ENCODE measurements around the gene CTCF. TPM values are rescaled to one million over a fixed set of nuclear protein-coding genes. Genes with fewer than 3 reads are reported as not detected.

Gene CTCF
- total RNA-seq, 1 donor from 2014 or later = 31.1 TPM

DNA sequence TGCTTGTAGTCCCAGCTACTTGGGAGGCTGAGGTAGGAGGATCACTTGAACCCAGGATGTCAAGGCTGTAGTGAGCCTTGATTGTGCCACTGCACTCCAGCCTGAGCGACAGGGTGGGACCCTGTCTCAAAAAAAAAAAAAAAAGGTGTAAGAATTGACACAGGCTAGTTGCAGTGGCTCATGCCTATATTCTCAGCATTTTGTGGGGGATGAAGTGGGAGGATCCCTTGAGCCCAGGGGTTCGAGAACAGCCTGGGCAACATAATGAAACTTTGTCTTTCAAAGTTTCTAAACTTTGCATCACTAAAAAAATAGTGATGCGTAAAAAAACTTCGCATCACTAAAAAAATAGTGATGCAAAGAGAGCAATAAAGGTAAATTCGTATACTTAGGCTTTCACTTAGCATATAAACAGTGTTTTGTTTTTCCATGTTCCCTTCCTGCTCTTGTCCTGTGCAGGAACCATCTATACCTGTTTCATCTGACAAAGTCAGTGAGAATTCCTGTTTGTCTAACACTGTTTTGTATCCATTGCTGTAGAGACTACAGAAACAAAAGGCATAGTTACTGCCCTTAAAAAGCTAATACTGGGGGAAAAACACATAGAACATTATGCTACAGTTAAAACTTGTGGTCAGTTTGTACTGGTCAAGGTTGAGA lies 32.1 kb downstream of the CTCF start:
- DNase-seq (ENCODE audit: low spot score) = no peak

DNA sequence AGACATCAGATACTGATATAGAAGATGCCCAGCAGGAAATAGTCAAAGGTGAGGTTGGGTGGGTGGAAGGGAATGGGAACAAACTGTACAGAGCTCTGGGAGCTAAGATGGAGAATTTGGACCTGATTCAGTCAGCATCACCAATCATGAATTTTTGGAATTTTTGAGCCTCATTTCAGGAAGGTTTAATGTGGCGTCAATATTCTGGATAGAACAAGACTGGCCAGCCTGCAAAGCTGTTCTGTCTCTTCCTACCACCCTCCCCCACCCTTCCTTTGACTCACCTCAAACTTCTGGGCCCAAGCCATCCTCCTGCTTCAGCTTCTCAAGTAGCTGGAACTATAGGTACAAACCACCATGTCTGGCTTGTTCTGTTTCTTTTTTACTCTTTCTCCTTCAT lies 32.6 kb downstream of the CTCF start:
- peak; percentile 17 for DNase-seq (ENCODE audit: low spot score)

DNA sequence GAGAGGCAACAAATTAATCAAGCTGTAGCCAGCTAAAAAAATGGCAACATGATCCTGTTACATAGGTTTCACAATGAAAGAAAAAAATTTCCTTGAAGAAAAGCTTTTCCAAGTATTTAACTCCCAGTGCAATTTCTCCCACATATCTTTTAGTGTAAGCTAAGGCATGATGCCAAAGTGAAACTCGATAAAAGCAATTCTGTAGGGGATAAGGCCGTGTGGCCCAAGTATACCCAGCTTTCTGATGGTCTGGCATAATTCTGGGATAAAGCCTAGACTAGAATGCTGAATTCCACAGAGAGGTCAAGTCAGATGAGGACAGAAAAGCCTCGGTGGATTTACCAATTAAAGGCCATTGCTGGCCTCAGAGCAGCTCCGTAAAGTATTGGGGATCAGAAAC lies 36.2 kb downstream of the CTCF start:
- peak; percentile 42 for DNase-seq (ENCODE audit: low spot score)

DNA sequence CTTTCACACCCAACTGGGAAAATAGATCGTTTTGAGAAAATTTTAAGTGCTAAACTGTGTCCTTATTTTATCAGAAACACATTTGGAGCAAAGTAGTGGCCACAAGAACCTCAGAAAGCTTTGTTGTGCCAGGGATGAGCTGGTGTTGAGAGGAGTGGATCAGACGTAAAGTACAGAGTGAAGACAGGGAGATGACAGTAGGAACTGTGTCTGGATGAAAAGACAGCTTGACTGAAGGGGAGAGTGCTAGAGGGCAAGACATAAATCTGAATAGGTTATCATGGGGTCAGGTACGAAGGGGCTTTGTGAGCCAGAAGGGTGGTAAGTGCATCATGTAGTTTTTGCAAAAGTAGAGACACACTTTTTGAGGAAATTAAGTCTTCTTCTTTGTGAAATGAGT lies 43.3 kb downstream of the CTCF start:
- DNase-seq (ENCODE audit: low spot score) = no peak

DNA sequence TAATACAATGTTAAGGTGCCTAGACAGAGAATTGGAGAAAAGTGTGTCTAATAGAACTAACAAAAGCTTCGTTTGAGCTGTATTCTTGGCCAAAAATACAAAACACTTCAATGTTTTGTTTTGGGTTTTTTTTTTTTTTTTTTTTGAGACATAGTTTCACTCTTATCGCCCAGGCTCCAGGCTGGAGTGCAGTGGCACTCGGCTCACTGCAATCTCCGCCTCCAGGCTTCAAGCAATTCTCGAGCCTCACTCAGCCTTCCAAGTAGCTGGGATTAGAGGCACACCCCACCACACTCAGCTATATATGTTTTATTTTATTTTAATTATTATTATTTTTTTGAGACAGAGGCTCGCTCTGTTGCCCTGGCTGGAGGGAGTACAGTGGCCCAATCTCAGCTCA lies 44.3 kb downstream of the CTCF start:
- DNase-seq (ENCODE audit: low spot score) = peak; percentile 9

DNA sequence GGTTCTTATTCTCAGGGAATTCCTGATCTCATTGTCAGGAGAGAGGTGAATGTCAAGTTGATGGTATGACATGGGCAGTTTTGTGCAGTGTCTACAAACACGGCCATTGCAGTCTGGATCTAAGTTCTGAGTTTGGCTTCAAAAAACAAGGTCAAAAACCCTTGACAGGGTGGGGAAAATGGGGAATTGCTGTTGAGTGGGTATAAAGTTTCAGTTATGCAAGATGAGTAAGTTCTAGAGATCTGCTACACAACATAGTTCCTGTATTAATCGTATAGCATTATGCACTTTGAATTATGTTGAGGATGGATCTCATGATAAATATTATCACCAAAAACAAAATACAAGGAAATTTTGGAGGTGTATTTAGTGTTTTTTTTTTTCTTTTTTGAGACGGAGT lies 46.0 kb downstream of the CTCF start:
- no peak for DNase-seq (ENCODE audit: low spot score)

DNA sequence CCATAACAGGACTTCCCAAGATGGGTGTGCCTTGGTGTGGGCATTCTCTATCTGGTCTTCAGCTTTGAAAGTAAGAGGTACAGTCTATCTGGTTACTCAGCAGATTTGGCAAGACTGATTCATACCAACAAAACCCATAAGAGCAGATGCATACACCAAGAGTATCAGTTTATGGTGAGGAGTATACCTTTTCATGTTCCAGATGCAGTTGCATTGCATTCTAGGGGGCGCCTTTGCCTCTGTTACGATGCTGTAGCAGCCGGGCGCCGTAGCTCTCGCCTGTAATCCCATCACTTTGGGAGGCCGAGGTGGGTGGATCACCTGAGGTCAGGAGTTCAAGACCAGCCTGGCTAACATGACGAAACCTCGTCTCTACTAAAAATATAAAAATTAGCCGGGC lies 51.5 kb downstream of the CTCF start:
- DNase-seq (ENCODE audit: low spot score) = no peak

DNA sequence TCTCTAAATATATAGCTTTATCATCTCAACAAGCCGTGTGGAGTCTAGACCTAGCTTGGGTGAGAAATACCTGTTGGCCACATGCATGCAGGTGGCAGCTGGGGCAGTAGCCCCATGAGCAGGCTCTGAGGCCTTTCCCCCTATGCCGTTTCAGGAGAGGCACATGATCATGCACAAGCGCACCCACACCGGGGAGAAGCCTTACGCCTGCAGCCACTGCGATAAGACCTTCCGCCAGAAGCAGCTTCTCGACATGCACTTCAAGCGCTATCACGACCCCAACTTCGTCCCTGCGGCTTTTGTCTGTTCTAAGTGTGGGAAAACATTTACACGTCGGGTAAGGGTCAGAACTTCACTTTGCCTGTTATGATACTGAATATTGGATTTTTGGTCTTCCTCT lies 65.9 kb downstream of the CTCF start:
- DNase-seq (ENCODE audit: low spot score) = no peak

DNA sequence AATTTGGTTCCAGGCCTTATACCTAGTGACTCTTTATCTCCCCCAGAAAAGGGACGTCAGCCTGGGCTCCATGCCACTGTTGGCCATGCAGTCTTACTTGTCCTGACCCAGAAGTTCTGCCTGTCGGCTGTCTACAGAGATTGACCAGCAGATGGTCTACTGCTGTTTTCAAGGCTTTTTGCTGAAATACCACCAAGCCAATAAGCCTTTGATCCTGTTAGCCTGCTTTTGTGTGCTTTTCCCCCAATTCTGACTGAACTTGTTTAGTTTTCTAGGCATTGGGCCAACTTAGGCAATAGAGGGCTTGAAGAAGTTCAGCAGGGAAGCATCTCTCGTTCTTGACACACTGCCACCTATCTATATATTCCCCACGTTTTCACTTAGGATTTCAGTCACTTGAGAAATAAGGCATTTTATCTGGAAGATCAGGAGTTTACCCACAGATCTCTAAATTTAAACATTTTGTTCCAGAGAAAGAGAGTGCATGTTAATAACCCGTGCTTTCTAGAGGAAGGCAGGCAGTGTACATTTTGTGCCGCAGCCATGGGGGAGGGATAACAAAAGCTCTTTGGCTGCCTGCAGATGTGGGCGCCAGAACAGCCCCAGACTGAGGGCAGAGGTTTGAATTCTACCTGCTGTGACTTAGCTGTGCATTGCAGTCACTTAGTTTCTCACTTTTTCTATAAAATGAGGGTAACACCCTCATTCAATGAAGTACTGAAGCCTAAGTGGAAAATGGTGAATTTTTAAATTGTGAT lies 70.3 kb downstream of the CTCF start:
- DNase-seq (ENCODE audit: low spot score) = peak; percentile 97

DNA sequence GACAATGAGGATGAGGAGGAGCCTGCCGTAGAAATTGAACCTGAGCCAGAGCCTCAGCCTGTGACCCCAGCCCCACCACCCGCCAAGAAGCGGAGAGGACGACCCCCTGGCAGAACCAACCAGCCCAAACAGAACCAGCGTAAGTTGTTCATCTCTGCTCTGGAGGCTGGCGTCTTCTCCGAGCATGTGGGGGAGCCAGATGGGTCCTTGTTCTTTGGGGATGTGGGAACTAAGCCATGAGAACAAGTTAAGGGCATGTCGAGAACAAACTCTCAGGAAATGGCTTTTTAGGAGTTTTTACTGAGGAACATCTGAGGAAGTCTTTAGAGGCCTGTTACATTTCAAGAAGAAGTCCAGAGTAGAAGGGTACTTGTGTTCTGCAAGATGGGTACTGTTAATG lies 74.4 kb downstream of the CTCF start:
- DNase-seq (ENCODE audit: low spot score) = no peak

DNA sequence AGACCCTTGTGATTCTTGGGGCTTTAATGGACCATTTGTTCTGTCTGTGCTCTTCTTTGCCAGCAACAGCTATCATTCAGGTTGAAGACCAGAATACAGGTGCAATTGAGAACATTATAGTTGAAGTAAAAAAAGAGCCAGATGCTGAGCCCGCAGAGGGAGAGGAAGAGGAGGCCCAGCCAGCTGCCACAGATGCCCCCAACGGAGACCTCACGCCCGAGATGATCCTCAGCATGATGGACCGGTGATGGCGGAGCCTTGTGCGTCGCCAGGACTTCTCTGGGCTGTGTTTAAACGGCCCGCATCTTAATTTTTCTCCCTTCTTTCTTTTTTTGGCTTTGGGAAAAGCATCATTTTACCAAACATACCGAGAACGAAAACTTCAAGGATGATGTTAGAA lies 75.3 kb downstream of the CTCF start:
- no peak for DNase-seq (ENCODE audit: low spot score)

DNA sequence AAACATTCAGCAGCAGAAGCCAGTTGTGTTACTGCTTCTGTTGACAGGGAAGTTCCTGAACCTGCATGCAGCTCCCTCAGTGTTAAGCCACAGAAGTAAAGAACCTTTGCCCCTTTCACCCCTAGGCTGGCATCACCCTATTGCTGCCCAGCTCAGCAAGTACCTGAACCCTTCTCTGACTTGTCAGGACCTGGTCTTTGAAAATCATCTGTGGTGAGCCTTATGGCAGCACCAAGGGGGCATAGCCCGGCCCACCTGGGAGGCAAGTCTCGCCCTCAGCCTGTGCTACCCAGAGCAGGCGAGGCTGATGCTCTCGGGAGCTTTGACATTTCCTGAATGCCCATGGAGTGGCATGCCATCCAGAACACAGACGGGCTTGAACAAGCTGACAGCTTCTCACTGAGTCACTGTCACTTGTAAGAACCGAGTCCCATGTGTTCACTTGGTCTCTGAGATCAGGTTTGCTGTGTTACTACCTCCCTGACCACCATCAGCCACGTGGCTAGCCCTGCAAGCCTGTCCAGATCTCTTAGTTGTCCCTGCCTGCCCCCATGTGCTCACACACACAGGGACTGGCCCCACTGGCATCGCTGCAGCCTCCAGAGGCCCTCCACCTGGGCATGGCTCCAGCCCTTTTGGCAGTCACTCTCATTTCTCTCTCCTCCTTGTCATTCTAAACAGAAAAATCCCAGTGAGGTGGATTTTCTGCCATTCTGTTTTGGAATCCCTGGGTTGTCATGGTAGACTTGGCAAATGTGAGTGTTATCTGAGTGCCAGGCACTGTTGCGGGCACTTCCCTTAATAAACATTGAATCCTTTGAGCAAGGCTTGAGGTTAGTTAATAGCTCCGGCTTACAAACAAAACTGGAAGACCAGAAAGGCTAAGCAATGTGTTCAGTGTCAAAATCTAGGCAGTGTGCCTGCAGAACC lies 79.7 kb downstream of the CTCF start:
- DNase-seq (ENCODE audit: low spot score) = peak; percentile 47

DNA sequence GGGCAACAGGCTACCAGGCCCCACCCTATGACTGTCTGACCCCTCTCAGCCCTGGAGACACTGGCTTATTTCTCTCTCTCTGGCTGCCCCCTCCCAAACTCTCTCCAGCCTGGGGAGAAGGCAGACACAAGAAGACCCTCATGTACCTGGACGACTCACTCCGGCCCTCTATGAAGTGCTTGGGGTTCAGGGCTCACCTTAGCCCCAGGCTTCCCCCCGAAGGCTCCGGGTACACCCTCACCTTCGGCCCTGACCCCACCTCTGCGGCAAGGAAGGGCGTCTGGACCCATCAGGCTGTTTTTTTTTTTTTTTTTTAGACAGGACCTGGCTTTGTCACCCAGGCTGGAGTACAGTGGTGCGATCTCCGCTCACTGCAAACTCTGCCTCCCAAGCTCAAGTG lies 81.7 kb downstream of the CTCF start:
- no peak for DNase-seq (ENCODE audit: low spot score)

DNA sequence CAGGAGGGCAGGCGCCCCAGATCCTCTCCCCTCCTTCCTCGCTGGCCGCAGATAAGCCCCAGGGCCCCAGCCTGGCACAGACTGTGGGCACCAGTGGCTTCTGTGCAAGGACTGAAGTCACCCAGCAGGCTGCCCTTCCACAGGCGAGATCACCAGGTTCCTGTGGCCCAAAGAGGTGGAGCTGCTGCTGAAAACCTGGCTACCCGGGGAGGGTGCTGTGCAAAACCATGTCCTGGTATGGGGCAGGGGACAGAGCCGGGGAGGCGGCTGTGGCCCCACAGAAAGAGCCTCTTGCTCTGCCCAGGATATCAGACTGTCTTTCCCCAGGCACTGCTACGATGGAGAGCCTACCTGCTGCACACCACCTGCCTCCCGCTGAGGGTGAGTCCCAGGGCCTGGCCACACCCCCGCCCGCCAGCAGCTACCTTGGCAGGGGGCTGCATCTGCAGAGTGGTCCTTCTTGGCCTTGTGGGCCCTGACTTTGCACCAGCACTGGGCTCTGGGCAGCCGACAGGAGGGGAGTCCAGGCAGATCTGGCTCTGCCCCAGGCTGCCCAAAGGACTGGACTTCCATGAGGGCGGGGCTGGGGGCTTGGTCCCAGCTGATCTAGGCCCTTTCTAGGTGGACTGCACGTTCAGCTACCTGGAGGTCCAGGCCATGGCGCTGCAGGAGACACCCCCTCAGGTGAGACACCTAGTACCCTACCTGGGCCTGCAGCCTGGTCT lies 83.2 kb downstream of the CTCF start:
- DNase-seq (ENCODE audit: low spot score) = no peak

DNA sequence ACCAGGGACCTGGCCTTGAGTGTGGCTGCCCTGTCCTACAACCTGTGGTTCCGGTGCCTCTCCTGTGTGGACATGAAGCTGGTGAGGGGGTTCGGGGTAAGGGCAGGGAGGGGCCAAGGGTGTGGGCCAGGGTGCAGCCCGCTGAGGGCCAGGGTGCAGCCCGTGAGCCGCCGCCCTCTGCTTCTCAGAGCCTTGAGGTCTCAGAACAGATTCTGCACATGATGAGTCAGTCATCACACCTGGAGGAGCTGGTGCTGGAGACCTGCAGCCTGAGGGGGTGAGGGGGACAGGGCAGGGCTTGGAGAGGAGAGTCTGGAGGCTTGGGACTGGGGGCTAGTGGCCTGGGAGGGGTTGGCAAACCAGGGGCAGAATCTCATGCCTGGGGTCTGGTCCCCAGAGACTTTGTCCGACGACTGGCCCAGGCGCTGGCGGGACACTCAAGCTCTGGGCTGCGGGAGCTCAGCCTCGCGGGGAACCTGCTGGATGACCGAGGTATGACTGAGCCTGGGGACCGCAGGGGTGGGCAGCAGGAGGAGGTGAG lies 84.9 kb downstream of the CTCF start:
- no peak for DNase-seq (ENCODE audit: low spot score)

DNA sequence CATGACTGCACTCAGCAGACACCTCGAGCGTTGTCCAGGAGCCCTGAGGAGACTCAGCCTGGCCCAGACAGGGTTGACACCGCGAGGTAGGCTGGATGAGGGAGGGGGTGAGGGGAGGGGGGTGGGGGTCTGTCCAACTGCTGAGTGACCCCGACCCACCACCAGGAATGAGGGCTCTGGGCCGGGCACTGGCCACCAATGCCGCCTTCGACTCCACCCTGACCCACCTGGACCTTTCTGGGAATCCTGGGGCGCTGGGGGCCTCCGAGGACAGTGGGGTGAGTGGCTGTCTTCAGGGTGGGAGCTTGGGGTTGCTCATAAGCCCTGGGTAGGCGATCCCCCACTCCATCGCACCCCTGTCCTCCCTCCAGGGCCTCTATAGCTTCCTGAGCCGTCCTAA lies 85.4 kb downstream of the CTCF start:
- no peak for DNase-seq (ENCODE audit: low spot score)

DNA sequence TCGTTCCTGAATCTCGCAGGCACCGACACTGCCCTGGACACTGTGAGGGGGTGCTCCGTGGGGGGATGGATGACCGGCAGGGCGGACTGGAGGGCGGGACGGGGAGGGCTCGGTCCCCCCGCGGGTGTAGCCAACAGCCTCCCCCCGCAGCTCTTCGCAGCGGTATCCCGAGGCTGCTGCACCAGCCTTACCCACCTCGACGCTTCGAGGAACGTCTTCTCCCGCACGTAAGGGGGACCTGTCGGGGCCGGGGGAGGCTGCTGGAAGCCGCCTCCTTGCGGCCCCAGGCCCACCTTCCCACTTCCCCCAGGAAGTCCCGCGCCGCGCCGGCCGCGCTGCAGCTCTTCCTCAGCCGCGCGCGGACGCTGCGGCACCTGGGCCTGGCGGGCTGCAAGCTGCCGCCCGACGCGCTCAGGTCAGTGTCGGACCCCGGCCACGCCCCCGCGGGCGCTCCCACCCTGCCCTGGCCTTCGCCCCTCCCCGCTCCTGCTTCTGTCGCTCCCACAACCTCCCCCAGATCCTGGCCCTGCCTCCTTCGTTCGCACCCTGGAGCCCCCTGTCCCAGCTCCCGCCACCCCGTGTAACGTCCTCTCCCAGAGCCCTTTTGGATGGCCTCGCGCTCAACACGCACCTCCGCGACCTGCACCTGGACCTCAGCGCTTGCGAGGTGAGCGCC lies 85.9 kb downstream of the CTCF start:
- no peak for DNase-seq (ENCODE audit: low spot score)

DNA sequence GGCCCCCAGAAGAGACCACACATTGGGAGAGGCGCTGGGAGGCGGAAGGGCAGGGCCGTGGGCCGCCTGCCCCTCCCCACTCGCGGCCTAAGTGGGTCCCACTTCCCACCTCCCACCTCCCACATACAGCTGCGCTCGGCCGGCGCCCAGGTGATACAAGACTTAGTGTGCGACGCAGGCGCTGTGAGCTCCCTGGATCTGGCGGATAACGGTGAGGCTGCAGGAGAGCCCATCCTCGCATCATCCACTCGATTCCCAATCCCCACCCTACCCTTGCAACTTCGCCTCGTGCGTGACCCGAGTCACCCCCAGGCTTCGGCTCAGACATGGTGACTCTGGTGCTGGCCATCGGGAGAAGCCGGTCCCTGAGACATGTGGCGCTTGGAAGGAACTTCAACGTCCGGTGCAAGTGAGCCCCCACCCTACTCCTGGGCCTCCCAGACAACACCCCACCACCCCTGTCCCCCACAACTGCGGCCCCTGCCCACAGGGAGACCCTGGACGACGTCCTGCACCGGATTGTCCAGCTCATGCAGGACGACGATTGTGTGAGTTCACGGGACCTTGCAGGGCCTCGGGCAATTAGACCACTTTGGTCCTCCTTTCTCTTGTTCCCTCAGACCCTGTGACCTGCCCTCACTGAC lies 86.6 kb downstream of the CTCF start:
- no peak for DNase-seq (ENCODE audit: low spot score)

DNA sequence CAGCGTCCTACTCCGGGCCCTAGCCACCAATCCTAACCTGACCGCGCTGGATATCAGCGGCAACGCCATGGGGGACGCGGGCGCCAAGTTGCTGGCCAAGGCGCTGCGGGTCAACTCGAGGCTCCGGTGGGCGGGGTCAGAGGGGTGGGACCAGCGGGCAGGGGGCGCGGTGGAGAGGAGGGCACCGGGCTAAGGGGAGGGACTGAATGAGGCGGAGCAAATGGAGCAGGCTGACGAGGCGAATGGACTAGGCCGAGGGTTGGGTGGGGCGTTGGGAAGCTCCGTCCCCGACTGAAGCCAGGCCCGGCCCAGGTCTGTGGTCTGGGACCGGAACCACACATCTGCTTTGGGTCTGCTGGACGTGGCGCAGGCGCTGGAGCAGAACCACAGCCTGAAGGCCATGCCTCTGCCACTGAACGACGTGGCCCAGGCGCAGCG lies 87.2 kb downstream of the CTCF start:
- DNase-seq (ENCODE audit: low spot score) = no peak

DNA sequence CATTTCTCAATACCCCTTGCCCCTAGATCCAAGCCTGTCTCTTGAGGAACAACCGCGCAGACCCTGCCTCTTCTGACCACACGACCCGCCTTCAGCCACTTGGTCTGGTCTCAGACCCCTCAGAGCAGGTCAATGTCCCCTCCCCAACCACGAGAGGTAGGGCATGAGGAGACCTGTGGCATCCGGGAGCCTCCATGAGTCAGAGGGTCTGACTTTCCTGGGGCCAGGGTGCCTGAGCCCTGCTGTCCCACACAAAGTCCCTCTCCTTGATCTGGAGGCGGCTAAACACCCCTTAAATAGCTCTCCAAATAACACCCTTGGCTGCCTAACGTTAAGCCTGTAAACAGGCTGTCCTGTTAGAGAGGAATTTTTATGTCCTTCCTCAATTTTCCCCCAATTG lies 87.7 kb downstream of the CTCF start:
- no peak for DNase-seq (ENCODE audit: low spot score)

Data from umbilical cord (tissue), 2 donors.